Esophagus muscularis mucosa (tissue), 4 donors: Measurements from ENCODE around the gene WSCD2. TPM values are rescaled to one million over a fixed set of nuclear protein-coding genes. Genes with fewer than 3 reads are reported as not detected.

ENCODE experiments used
- DNase-seq: peaks from one replicate; pipeline ENCODE4 v3.0.0-alpha.2; 2017; ENCODE audit errors: extremely low spot score
- H3K27ac ChIP-seq, 4 donors: fragments of 200-600 bp; sonication (generic); replicated peaks in 1 of 4; 1 replicate in 3 of 4; 2 replicates in 1 of 4; pipeline ENCODE4 v1.5.1; 2016 to 2019; ENCODE audit warnings: mild to moderate bottlenecking in 1 of 4
- H3K27me3 ChIP-seq, 4 donors: fragments of 200-600 bp; sonication (generic); one replicate each; pipeline versions ENCODE4 v1.5.1 to v1.6.0; 2016 to 2019
- H3K36me3 ChIP-seq, 4 donors: fragments of 200-600 bp; sonication (generic); one replicate each; pipeline ENCODE4 v1.5.1; 2016 to 2019
- H3K4me1 ChIP-seq, 4 donors: fragments of 200-600 bp; sonication (generic); one replicate each; pipeline ENCODE4 v1.5.1; 2016 to 2019
- H3K4me3 ChIP-seq, 4 donors: fragments of 200-600 bp; sonication (generic); 1 replicate in 2 of 4; 2 replicates in 2 of 4; pipeline ENCODE4 v1.5.1; 2016 to 2019; ENCODE audit warnings: mild to moderate bottlenecking in 4 of 4, moderate library complexity in 1 of 4
- H3K9me3 ChIP-seq, 4 donors: fragments of 200-600 bp; sonication (generic); 1 replicate in 3 of 4; 2 replicates in 1 of 4; pipeline ENCODE4 v1.5.1; 2016 to 2019
- CTCF ChIP-seq, 3 experiments: fragments of 200-600 bp in 2 of 3; fragments of 450-650 bp in 1 of 3; sonication (generic) in 2 of 3; IDR thresholded peaks; one replicate each; pipeline ENCODE4 v1.5.1; 2017 to 2019; ENCODE audit warnings: antibody characterized with exemption in 3 of 3, mild to moderate bottlenecking in 2 of 3, moderate library complexity in 1 of 3
- EP300 ChIP-seq: sonication (generic); formaldehyde crosslinking; IDR thresholded peaks from one replicate; pipeline ENCODE4 v1.6.1; 2017; ENCODE audit warnings: antibody characterized with exemption
- POLR2A ChIP-seq: fragments of 450-650 bp; IDR thresholded peaks from one replicate; pipeline ENCODE4 v1.6.1; 2017; ENCODE audit warnings: antibody characterized with exemption, moderate library complexity, mild to moderate bottlenecking, low read depth
- POLR2AphosphoS5 ChIP-seq, 2 donors: sonication (generic); formaldehyde crosslinking; IDR thresholded peaks; one replicate each; pipeline ENCODE4 v1.6.1; 2017; ENCODE audit warnings: antibody characterized with exemption in 2 of 2
- WGBS: methylation state at CpG from one replicate; pipeline ENCODE4 v1.1.5; 2018; 5-methylcytosine and 5-hydroxymethylcytosine counted together
- intact Hi-C: fragments of 100-400 bp; cut with DNase I; formaldehyde crosslinking; loops from one replicate; pipeline ENCODE4 v1.15.1; 2023
- total RNA-seq, 4 donors: library from RNA; depleted of rRNA; stranded (reverse); fragments of >200 nt; gene quantifications; one replicate each; pipeline versions ENCODE4 v1.1.0 to v1.2.1, GENCODE V29; 2016

The WSCD2 gene
- total RNA-seq, 4 donors from 2014 or later, result 24.7 to 47.9 (median 30.4) TPM

- 59% methylated on average over 9 of the region's 10 CpGs for WGBS
- Histone ChIP-seq H3K9me3 (no peaks in the 10 kb centered on the region), H3K27ac (no peak overlapping the region), H3K27me3 (no peaks in the 10 kb centered on the region), H3K36me3 (peaks cover 0 to 59% (median 22%) of the 10 kb centered on the region in 4 donors), H3K4me1 (no peaks in the 10 kb centered on the region), H3K4me3 (no peak overlapping the region)
- intact Hi-C loops, result no loop called here
- no peak for TF ChIP-seq POLR2A
- DNase-seq, result no peak
Observed at GRCh38 chr12:108241986-108242703, 113.1 kb downstream of the WSCD2 start.

- Histone ChIP-seq H3K4me3 (no peak overlapping the region), H3K4me1 (no peaks in the 10 kb centered on the region), H3K9me3 (no peaks in the 10 kb centered on the region), H3K36me3 (peaks cover 0 to 49% (median 20%) of the 10 kb centered on the region in 4 donors), H3K27ac (no peak overlapping the region), H3K27me3 (no peaks in the 10 kb centered on the region)
- 84% methylated on average over 2 of the region's 2 CpGs for WGBS
- TF ChIP-seq POLR2AphosphoS5 (IDR thresholded peaks at IDR 0.05) (no peak), EP300 (no peak), POLR2A (no peak), CTCF (IDR thresholded peaks at IDR 0.05) (no peak)
- intact Hi-C loops, result no loop called here
- no peak for DNase-seq
Observed at GRCh38 chr12:108247130-108247529, 118.0 kb downstream of the WSCD2 start.

GRCh38 chr12:108248011-108248410, 118.9 kb downstream of the WSCD2 start:
- intact Hi-C loops, result no loop called here

GRCh38 chr12:108252523-108252922, 123.4 kb downstream of the WSCD2 start:
- WGBS, result 80% methylated on average over 7 of the region's 7 CpGs
- H3K9me3 ChIP-seq, result no peaks in the 10 kb centered on the region
- peaks cover 0 to 15% (median 3%) of the 10 kb centered on the region in 4 donors for H3K4me1 ChIP-seq
- no peak overlapping the region for H3K4me3 ChIP-seq
- DNase-seq, result no peak
- peaks cover 0 to 31% (median 0%) of the 10 kb centered on the region in 4 donors for H3K27me3 ChIP-seq
- no peak for TF ChIP-seq EP300
- TF ChIP-seq POLR2A, result no peak
- no peak for TF ChIP-seq CTCF (IDR thresholded peaks at IDR 0.05)
- TF ChIP-seq POLR2AphosphoS5 (IDR thresholded peaks at IDR 0.05), result no peak
- intact Hi-C loops, result no loop called here
- H3K27ac ChIP-seq, result no peak overlapping the region
- peaks cover 0 to 19% (median 8%) of the 10 kb centered on the region in 4 donors for H3K36me3 ChIP-seq

More at GRCh38 chr12:108248011-108248410, 118.9 kb downstream of the WSCD2 start:
- Histone ChIP-seq H3K9me3 (no peaks in the 10 kb centered on the region), H3K4me1 (no peaks in the 10 kb centered on the region), H3K36me3 (peaks cover 0 to 45% (median 20%) of the 10 kb centered on the region in 4 donors), H3K27ac (no peak overlapping the region), H3K27me3 (peaks cover 0 to 2% (median 0%) of the 10 kb centered on the region in 4 donors), H3K4me3 (no peak overlapping the region)
- WGBS, result 97% methylated on average over 12 of the region's 13 CpGs
- DNase-seq, result no peak
- no peak for TF ChIP-seq CTCF (IDR thresholded peaks at IDR 0.05)
- no peak for TF ChIP-seq EP300
- no peak for TF ChIP-seq POLR2A
- TF ChIP-seq POLR2AphosphoS5 (IDR thresholded peaks at IDR 0.05), result no peak

GRCh38 chr12:108253540-108253939, 124.5 kb downstream of the WSCD2 start:
- WGBS, result 16% methylated on average over 4 of the region's 4 CpGs
- peaks cover 0 to 9% (median 3%) of the 10 kb centered on the region in 4 donors for H3K36me3 ChIP-seq
- no peak for DNase-seq
- intact Hi-C loops, result no loop called here
- peaks cover 0 to 41% (median 0%) of the 10 kb centered on the region in 4 donors for H3K27me3 ChIP-seq
- no peak for TF ChIP-seq POLR2AphosphoS5 (IDR thresholded peaks at IDR 0.05)
- H3K4me1 ChIP-seq, result peaks cover 0 to 15% (median 3%) of the 10 kb centered on the region in 4 donors
- H3K27ac ChIP-seq, result no peak overlapping the region
- H3K4me3 ChIP-seq, result no peak overlapping the region
- H3K9me3 ChIP-seq, result no peaks in the 10 kb centered on the region
